ENCODE results near the gene ETFA.

DNA sequence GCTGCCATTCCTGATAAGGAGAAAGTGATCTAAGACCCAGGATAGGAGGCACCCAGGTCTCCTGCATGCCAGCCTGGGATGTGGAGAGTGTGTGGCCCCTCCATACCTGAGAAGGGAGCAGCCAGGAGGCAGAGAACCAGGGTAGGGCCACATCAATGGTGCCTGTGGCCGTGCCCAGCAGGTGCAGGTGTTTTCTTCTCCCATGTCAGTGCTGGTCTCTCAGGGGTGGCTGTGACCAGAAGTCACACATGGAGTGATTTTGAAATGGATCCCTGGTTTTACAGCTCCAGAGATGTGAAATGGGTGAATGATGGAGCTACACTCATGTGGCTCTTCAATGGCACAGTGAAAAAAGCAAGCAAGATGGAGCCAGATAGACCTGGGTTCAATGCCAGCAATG lies 22.0 kb upstream of the ETFA start:
- TF ChIP-seq EP300 (IDR thresholded peaks at IDR 0.05; ENCODE audit: low read depth): no peak
- TF ChIP-seq, protein P1, sequence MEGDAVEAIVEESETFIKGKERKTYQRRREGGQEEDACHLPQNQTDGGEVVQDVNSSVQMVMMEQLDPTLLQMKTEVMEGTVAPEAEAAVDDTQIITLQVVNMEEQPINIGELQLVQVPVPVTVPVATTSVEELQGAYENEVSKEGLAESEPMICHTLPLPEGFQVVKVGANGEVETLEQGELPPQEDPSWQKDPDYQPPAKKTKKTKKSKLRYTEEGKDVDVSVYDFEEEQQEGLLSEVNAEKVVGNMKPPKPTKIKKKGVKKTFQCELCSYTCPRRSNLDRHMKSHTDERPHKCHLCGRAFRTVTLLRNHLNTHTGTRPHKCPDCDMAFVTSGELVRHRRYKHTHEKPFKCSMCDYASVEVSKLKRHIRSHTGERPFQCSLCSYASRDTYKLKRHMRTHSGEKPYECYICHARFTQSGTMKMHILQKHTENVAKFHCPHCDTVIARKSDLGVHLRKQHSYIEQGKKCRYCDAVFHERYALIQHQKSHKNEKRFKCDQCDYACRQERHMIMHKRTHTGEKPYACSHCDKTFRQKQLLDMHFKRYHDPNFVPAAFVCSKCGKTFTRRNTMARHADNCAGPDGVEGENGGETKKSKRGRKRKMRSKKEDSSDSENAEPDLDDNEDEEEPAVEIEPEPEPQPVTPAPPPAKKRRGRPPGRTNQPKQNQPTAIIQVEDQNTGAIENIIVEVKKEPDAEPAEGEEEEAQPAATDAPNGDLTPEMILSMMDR (IDR thresholded peaks at IDR 0.05): no peak
